ENCODE results near the gene MXD4. TPM values are rescaled to one million over a fixed set of nuclear protein-coding genes. Genes with fewer than 3 reads are reported as not detected.
"Not testable (repeated sequence)": the region's sequence is repeated elsewhere in the genome, so short reads cannot be mapped to it uniquely, and the experiment has no call there.

The MXD4 gene
- total RNA-seq, 1 donor from 2014 or later, result 36.7 TPM

DNA sequence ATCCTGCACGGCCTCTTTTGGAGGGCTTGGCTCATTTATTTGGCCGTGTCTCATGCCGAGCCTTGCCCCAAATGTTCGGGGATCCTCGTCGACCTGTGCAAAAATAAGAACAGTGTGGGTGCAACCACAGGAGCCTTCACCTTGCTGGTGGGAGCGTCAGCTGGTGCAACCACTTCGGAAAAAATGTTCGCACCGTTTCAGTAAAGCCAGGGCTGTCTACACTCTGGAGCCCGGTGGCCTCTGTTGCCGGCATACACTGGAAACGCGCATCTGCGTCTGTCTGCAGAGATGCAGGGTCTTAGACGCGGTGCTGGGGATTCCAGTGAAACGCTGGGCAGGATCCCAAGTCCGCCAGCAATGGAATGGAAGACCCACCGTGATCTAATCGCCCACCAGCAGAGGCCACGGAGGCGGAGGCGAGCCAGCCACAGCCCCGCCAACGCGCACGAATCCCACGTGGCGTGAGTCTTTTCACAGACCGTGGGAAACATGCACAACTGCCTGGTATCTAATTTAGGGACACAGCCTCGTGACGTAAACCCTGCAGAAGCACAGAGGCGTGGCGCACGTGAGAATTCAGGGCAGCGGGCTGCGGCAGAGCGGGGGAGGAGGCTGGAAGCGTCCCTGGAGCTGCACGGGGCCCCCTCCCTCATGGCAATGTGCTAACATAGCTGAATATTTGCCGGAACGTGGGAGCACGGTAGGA is 13.8 kb upstream of the MXD4 start:
- Mint-ChIP-seq H3K27ac (no peak overlapping the region), H3K9me3 (no peaks in the 10 kb centered on the region), H3K4me3 (no peak overlapping the region), H3K4me1 (peaks cover 10% of the 10 kb centered on the region), H3K27me3 (no peaks in the 10 kb centered on the region), H3K36me3 (ENCODE audit: low read depth) (no peaks in the 10 kb centered on the region)
- ChIA-PET POLR2A (no interaction called here), CTCF (no interaction called here)
- intact Hi-C loops (cut with micrococcal nuclease), result no loop called here
- ATAC-seq (ENCODE audit: low read depth) (no peak), DNase-seq (no peak)
- TF ChIP-seq CTCF (IDR thresholded peaks at IDR 0.05), result no peak

DNA sequence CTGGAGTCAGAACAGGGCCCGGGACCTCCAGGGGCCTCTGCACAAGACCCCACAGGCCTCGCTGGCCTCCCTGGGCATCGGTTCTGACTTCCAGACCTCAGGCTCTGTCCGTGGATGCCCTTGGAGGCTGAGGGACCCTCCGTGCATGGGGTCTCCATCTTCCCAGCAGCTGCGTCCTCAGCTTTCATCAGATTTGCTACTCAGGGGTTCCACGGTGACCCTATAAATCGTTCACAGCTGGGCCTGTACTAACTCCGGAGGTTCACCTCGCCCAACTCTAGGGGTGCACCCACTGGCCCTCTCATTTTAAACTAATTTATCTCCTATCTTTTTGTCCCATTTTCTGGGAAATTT is 13.1 kb upstream of the MXD4 start:
- POLR2A ChIA-PET; H3K36me3 Mint-ChIP-seq (ENCODE audit: low read depth); intact Hi-C loops (cut with micrococcal nuclease); H3K27me3 Mint-ChIP-seq; H3K4me3 Mint-ChIP-seq; H3K4me1 Mint-ChIP-seq; H3K27ac Mint-ChIP-seq; CTCF ChIA-PET; ATAC-seq (ENCODE audit: low read depth); DNase-seq; H3K9me3 Mint-ChIP-seq: not testable (repeated sequence)

DNA sequence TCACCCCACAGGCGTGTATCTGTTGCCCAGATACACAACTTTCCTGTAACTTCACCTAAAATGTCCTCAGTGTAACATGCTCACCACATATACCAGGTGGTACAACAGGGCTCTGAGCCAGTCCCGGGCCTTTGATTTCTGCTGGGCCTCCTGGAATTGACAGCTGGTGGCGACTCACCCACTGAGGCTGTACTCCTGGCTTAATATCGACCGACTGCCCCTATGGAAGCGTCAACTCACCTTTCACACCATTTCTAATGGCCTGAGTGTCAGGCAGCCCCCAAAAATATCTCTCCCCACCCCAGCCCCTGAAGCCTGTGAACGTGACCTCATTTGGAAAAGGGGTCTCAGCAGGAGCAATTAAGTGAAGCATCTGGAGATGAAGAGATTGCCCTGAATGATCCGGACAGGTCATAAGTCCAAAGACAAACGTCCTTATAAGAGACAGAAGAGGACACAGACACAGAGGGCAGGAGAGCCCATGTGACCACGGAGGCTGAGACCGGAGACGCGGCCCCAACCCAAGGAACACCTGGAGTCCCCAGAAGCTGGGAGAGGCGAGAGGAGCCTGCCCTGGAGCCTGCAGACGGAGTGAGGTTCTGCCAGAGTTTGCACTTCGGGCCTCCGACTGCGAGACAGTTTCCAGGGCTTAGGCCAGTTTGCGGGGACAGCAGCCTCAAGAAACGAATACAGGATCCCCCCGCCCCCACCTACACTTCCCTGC is 12.6 kb upstream of the MXD4 start:
- DNase-seq (no peak), ATAC-seq (ENCODE audit: low read depth) (no peak)
- H3K4me1 Mint-ChIP-seq, result no peaks in the 10 kb centered on the region
- no peaks in the 10 kb centered on the region for H3K9me3 Mint-ChIP-seq
- no peaks in the 10 kb centered on the region for H3K36me3 Mint-ChIP-seq (ENCODE audit: low read depth)
- intact Hi-C loops (cut with micrococcal nuclease), result no loop called here
- TF ChIP-seq CTCF (IDR thresholded peaks at IDR 0.05), result no peak
- H3K27ac Mint-ChIP-seq, result no peak overlapping the region
- no peak overlapping the region for H3K4me3 Mint-ChIP-seq
- no peaks in the 10 kb centered on the region for H3K27me3 Mint-ChIP-seq
- POLR2A ChIA-PET, result no interaction called here
- CTCF ChIA-PET, result no interaction called here

GRCh38 chr4:2273657-2274319 is 11.9 kb upstream of the MXD4 start:
- POLR2A ChIA-PET, result no interaction called here
- CTCF ChIA-PET, result no interaction called here
- no peak for DNase-seq
- H3K27ac Mint-ChIP-seq, result no peak overlapping the region
- no peak for TF ChIP-seq CTCF (IDR thresholded peaks at IDR 0.05)
- H3K27me3 Mint-ChIP-seq, result no peaks in the 10 kb centered on the region
- no peak overlapping the region for H3K4me3 Mint-ChIP-seq
- intact Hi-C loops (cut with micrococcal nuclease), result no loop called here
- ATAC-seq (ENCODE audit: low read depth), result no peak
- no peaks in the 10 kb centered on the region for H3K9me3 Mint-ChIP-seq
- H3K36me3 Mint-ChIP-seq (ENCODE audit: low read depth), result no peaks in the 10 kb centered on the region
- H3K4me1 Mint-ChIP-seq, result no peaks in the 10 kb centered on the region

DNA sequence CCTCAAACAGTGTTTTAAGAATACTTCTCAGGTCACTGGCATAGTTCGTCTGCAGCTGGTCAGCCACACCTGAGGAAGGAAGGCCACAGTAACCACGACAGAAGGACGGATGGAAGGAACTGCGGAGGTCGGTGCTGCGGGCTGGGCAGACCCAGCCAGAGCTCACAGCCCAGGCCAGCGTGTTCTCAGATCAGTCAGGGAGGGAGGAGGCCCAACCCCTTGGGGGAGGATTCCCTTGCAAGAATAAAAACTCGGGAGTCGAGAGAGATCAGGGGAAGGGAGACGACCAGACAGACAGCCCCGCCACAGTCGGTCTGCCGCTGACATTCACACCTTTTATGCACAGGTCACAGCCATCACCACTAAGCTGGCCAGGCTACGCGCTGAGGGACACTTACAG is 11.3 kb upstream of the MXD4 start:
- Mint-ChIP-seq H3K27me3 (no peaks in the 10 kb centered on the region), H3K9me3 (no peaks in the 10 kb centered on the region), H3K27ac (no peak overlapping the region), H3K36me3 (ENCODE audit: low read depth) (no peaks in the 10 kb centered on the region), H3K4me1 (no peaks in the 10 kb centered on the region), H3K4me3 (no peak overlapping the region)
- ChIA-PET POLR2A (interaction anchor here (0.6 kb wide), 1 partner anchor 11 kb away, joined by 3 read pairs; the partner anchor contains the start of gene MXD4), CTCF (no interaction called here)
- intact Hi-C loops (cut with micrococcal nuclease), result no loop called here
- no peak for ATAC-seq (ENCODE audit: low read depth)
- no peak for TF ChIP-seq CTCF (IDR thresholded peaks at IDR 0.05)
- no peak for DNase-seq

All from activated B cell treated with CpG ODN at 0.5 μM for 24 hours (primary cell).